IgD-negative memory B cell (primary cell): ENCODE results near the gene CSPG5. TPM values are rescaled to one million over a fixed set of nuclear protein-coding genes. Genes with fewer than 3 reads are reported as not detected.
A peak's percentile ranks its signal among the peaks of the same experiment; 100 is the strongest.

Experiments
- H3K27ac Mint-ChIP-seq, 3 donors: one replicate each; pipeline ENCODE4 v1.8.0; 2020 to 2022; ENCODE audit warnings: mild to moderate bottlenecking in 3 of 3, mixed read lengths in 3 of 3, moderate library complexity in 1 of 3
- H3K27me3 Mint-ChIP-seq: one replicate; pipeline ENCODE4 v1.8.0; 2021; ENCODE audit warnings: mixed read lengths
- H3K36me3 Mint-ChIP-seq: one replicate; pipeline ENCODE4 v1.8.0; 2020; ENCODE audit warnings: mild to moderate bottlenecking, mixed read lengths
- H3K4me1 Mint-ChIP-seq, 3 donors: one replicate each; pipeline ENCODE4 v1.8.0; 2020 to 2022; ENCODE audit warnings: mixed read lengths in 3 of 3, mild to moderate bottlenecking in 1 of 3
- H3K4me3 Mint-ChIP-seq, 4 donors: one replicate each; pipeline ENCODE4 v1.8.0; 2020 to 2022; ENCODE audit warnings: mild to moderate bottlenecking in 4 of 4, mixed read lengths in 4 of 4, moderate library complexity in 3 of 4
- H3K9me3 Mint-ChIP-seq, 3 donors: one replicate each; pipeline ENCODE4 v1.8.0; 2020 to 2021; ENCODE audit warnings: mixed read lengths in 3 of 3, mild to moderate bottlenecking in 1 of 3
- polyA plus RNA-seq: library from polyadenylated mRNA; unstranded; fragments of 300-500 nt; fragmentation: Illumina TruSeq; gene quantifications from one replicate; pipeline ENCODE4 v1.2.3, GENCODE V29; 2021

CSPG5 gene
- polyA plus RNA-seq: 0.41 TPM

- no peaks in the 10 kb centered on the region for H3K9me3 Mint-ChIP-seq
- H3K4me3 Mint-ChIP-seq: peak within 1 kb of the TSS; percentile 70 to 87 (median 80)
- H3K27me3 Mint-ChIP-seq: peaks cover 21% of the 10 kb centered on the region
- peaks cover 0 to 5% (median 3%) of the 10 kb centered on the region in 3 donors for H3K4me1 Mint-ChIP-seq
- H3K27ac Mint-ChIP-seq: peak within 1 kb of the TSS in 2 of 3 donors; percentile 6 to 36
- H3K36me3 Mint-ChIP-seq: peaks cover 1% of the 10 kb centered on the region
Observed at GRCh38 chr3:47578691-47579632, at the start of gene CSPG5. Gene CSPG5 (minus strand): TSS chr3:47578865. CDS start chr3:47578693, 172 bp downstream.

GRCh38 chr3:47628426-47628825 lies 49.8 kb upstream of the CSPG5 start:
- Mint-ChIP-seq H3K36me3 (peaks cover 2% of the 10 kb centered on the region), H3K27me3 (no peaks in the 10 kb centered on the region), H3K4me3 (no peak overlapping the region), H3K4me1 (peaks cover 1 to 5% (median 5%) of the 10 kb centered on the region in 3 donors), H3K27ac (no peak overlapping the region), H3K9me3 (no peaks in the 10 kb centered on the region)

- peaks cover 5% of the 10 kb centered on the region for H3K36me3 Mint-ChIP-seq
- H3K27me3 Mint-ChIP-seq: no peaks in the 10 kb centered on the region
Observed at GRCh38 chr3:47622671-47623461, 44.2 kb upstream of the CSPG5 start.

GRCh38 chr3:47617086-47618010 lies 38.7 kb upstream of the CSPG5 start:
- no peak overlapping the region for H3K4me3 Mint-ChIP-seq
- peaks cover 0 to 1% (median 0%) of the 10 kb centered on the region in 3 donors for H3K4me1 Mint-ChIP-seq
- H3K27me3 Mint-ChIP-seq: no peaks in the 10 kb centered on the region
- H3K9me3 Mint-ChIP-seq: no peaks in the 10 kb centered on the region
- no peak overlapping the region for H3K27ac Mint-ChIP-seq
- H3K36me3 Mint-ChIP-seq: peaks cover 3% of the 10 kb centered on the region

More at GRCh38 chr3:47622671-47623461, 44.2 kb upstream of the CSPG5 start:
- H3K27ac Mint-ChIP-seq: no peak overlapping the region
- no peaks in the 10 kb centered on the region for H3K9me3 Mint-ChIP-seq
- peak overlapping the region in 1 of 4 donors; percentile 8 for H3K4me3 Mint-ChIP-seq
- peaks cover 0 to 1% (median 0%) of the 10 kb centered on the region in 3 donors for H3K4me1 Mint-ChIP-seq

- H3K27ac Mint-ChIP-seq: no peak overlapping the region
- H3K4me1 Mint-ChIP-seq: peaks cover 0 to 6% (median 1%) of the 10 kb centered on the region in 3 donors
- peaks cover 3% of the 10 kb centered on the region for H3K36me3 Mint-ChIP-seq
- no peak overlapping the region for H3K4me3 Mint-ChIP-seq
- H3K27me3 Mint-ChIP-seq: no peaks in the 10 kb centered on the region
- no peaks in the 10 kb centered on the region for H3K9me3 Mint-ChIP-seq
Observed at GRCh38 chr3:47614788-47615187, 36.1 kb upstream of the CSPG5 start.

- H3K4me1 Mint-ChIP-seq: peaks cover 0 to 6% (median 1%) of the 10 kb centered on the region in 3 donors
- H3K27ac Mint-ChIP-seq: no peak overlapping the region
- no peaks in the 10 kb centered on the region for H3K9me3 Mint-ChIP-seq
- no peaks in the 10 kb centered on the region for H3K36me3 Mint-ChIP-seq
- H3K4me3 Mint-ChIP-seq: no peak overlapping the region
- H3K27me3 Mint-ChIP-seq: no peaks in the 10 kb centered on the region
Observed at GRCh38 chr3:47613722-47614121, 35.1 kb upstream of the CSPG5 start.

- H3K4me1 Mint-ChIP-seq: peaks cover 0 to 6% (median 1%) of the 10 kb centered on the region in 3 donors
- no peaks in the 10 kb centered on the region for H3K27me3 Mint-ChIP-seq
- H3K9me3 Mint-ChIP-seq: no peaks in the 10 kb centered on the region
- H3K4me3 Mint-ChIP-seq: peak overlapping the region in 1 of 4 donors; percentile 27
- no peaks in the 10 kb centered on the region for H3K36me3 Mint-ChIP-seq
- no peak overlapping the region for H3K27ac Mint-ChIP-seq
Observed at GRCh38 chr3:47612879-47613278, 34.2 kb upstream of the CSPG5 start.

- no peaks in the 10 kb centered on the region for H3K27me3 Mint-ChIP-seq
- H3K4me3 Mint-ChIP-seq: no peak overlapping the region
- H3K27ac Mint-ChIP-seq: peak overlapping the region in 1 of 3 donors; percentile 3
- no peaks in the 10 kb centered on the region for H3K36me3 Mint-ChIP-seq
- H3K4me1 Mint-ChIP-seq: peaks cover 0 to 6% (median 1%) of the 10 kb centered on the region in 3 donors
- no peaks in the 10 kb centered on the region for H3K9me3 Mint-ChIP-seq
Observed at GRCh38 chr3:47612178-47612577, 33.5 kb upstream of the CSPG5 start.

GRCh38 chr3:47611576-47611975 lies 32.9 kb upstream of the CSPG5 start:
- H3K4me3 Mint-ChIP-seq: peak overlapping the region in 1 of 4 donors; percentile 18
- no peaks in the 10 kb centered on the region for H3K36me3 Mint-ChIP-seq
- H3K4me1 Mint-ChIP-seq: peaks cover 0 to 6% (median 1%) of the 10 kb centered on the region in 3 donors
- no peaks in the 10 kb centered on the region for H3K9me3 Mint-ChIP-seq
- peak overlapping the region in 2 of 3 donors; percentile 3 to 36 for H3K27ac Mint-ChIP-seq
- no peaks in the 10 kb centered on the region for H3K27me3 Mint-ChIP-seq

- peaks cover 0 to 6% (median 3%) of the 10 kb centered on the region in 3 donors for H3K4me1 Mint-ChIP-seq
- H3K9me3 Mint-ChIP-seq: no peaks in the 10 kb centered on the region
- no peaks in the 10 kb centered on the region for H3K36me3 Mint-ChIP-seq
- H3K4me3 Mint-ChIP-seq: no peak overlapping the region
- H3K27ac Mint-ChIP-seq: peak overlapping the region in 2 of 3 donors; percentile 11 to 59
- no peaks in the 10 kb centered on the region for H3K27me3 Mint-ChIP-seq
Observed at GRCh38 chr3:47610583-47610982, 31.9 kb upstream of the CSPG5 start.

- no peak overlapping the region for H3K27ac Mint-ChIP-seq
- no peaks in the 10 kb centered on the region for H3K9me3 Mint-ChIP-seq
- peaks cover 0 to 6% (median 1%) of the 10 kb centered on the region in 3 donors for H3K4me1 Mint-ChIP-seq
- H3K27me3 Mint-ChIP-seq: no peaks in the 10 kb centered on the region
- H3K4me3 Mint-ChIP-seq: no peak overlapping the region
- H3K36me3 Mint-ChIP-seq: peaks cover 7% of the 10 kb centered on the region
Observed at GRCh38 chr3:47607335-47607734, 28.7 kb upstream of the CSPG5 start.

- Mint-ChIP-seq H3K36me3 (peaks cover 7% of the 10 kb centered on the region), H3K27ac (peak overlapping the region in 1 of 3 donors; percentile 16), H3K27me3 (no peaks in the 10 kb centered on the region), H3K4me3 (no peak overlapping the region), H3K4me1 (peaks cover 0 to 1% (median 0%) of the 10 kb centered on the region in 3 donors), H3K9me3 (no peaks in the 10 kb centered on the region)
Observed at GRCh38 chr3:47606165-47606564, 27.5 kb upstream of the CSPG5 start.

- H3K27ac Mint-ChIP-seq: no peak overlapping the region
- no peak overlapping the region for H3K4me3 Mint-ChIP-seq
- H3K27me3 Mint-ChIP-seq: no peaks in the 10 kb centered on the region
- peaks cover 0 to 1% (median 0%) of the 10 kb centered on the region in 3 donors for H3K4me1 Mint-ChIP-seq
- H3K9me3 Mint-ChIP-seq: no peaks in the 10 kb centered on the region
- peaks cover 7% of the 10 kb centered on the region for H3K36me3 Mint-ChIP-seq
Observed at GRCh38 chr3:47605652-47606051, 27.0 kb upstream of the CSPG5 start.

GRCh38 chr3:47604145-47604544 lies 25.5 kb upstream of the CSPG5 start:
- Mint-ChIP-seq H3K4me3 (no peak overlapping the region), H3K36me3 (peaks cover 7% of the 10 kb centered on the region), H3K4me1 (peaks cover 0 to 1% (median 0%) of the 10 kb centered on the region in 3 donors), H3K9me3 (no peaks in the 10 kb centered on the region), H3K27me3 (no peaks in the 10 kb centered on the region), H3K27ac (no peak overlapping the region)
